Gastrocnemius medialis (tissue), 4 donors: ENCODE data around the gene TTYH3. TPM values are rescaled to one million over a fixed set of nuclear protein-coding genes. Genes with fewer than 3 reads are reported as not detected.

Experiments
- ATAC-seq, 2 donors: fragments of 150-250 bp; one replicate each; pipeline ENCODE4 v1.9.1; 2016
- DNase-seq, 2 donors: peaks; one replicate each; pipeline ENCODE4 v3.0.0-alpha.2; 2019
- H3K27ac ChIP-seq, 4 donors: fragments of 200-600 bp; sonication (generic); 1 replicate in 1 of 4; 2 replicates in 3 of 4; pipeline ENCODE4 v1.5.1; 2016 to 2018; ENCODE audit warnings: mild to moderate bottlenecking in 2 of 4, moderate library complexity in 1 of 4
- H3K27me3 ChIP-seq, 3 donors: fragments of 200-600 bp; sonication (generic) in 2 of 3; 1 replicate in 1 of 3; 2 replicates in 2 of 3; pipeline versions ENCODE4 v1.5.1 to v1.6.0; 2016 to 2019; ENCODE audit warnings: mild to moderate bottlenecking in 1 of 3, moderate library complexity in 1 of 3
- H3K36me3 ChIP-seq, 2 donors: fragments of 200-600 bp; sonication (generic) in 1 of 2; one replicate each; pipeline ENCODE4 v1.5.1; 2017 to 2018
- H3K4me1 ChIP-seq, 2 donors: fragments of 200-600 bp; sonication (generic) in 1 of 2; one replicate each; pipeline ENCODE4 v1.5.1; 2016 to 2017; ENCODE audit warnings: mild to moderate bottlenecking in 2 of 2
- H3K4me3 ChIP-seq, 4 donors: fragments of 200-600 bp; sonication (generic) in 3 of 4; 1 replicate in 1 of 4; 2 replicates in 3 of 4; pipeline ENCODE4 v1.5.1; 2016 to 2019; ENCODE audit warnings: mild to moderate bottlenecking in 2 of 4
- H3K9me3 ChIP-seq, 3 donors: fragments of 200-600 bp; sonication (generic) in 2 of 3; 1 replicate in 1 of 3; 2 replicates in 2 of 3; pipeline ENCODE4 v1.5.1; 2016 to 2019
- POLR2A ChIP-seq, 2 donors: fragments of 450-650 bp; IDR thresholded peaks; one replicate each; pipeline ENCODE4 v1.6.1; 2017; ENCODE audit warnings: antibody characterized with exemption in 2 of 2, mild to moderate bottlenecking in 2 of 2, moderate library complexity in 2 of 2
- in situ Hi-C, 4 donors: fragments of 200-750 bp; cut with MboI; loops; one replicate each; pipeline versions ENCODE4 v1.15.0 to v1.8.0; 2017; ENCODE audit warnings: low sequenced_read_pairs in 4 of 4
- intact Hi-C: fragments of 100-400 bp; cut with DNase I; formaldehyde crosslinking; loops from one replicate; pipeline ENCODE4 v1.15.1; 2023; ENCODE audit warnings: low total_unique reads
- total RNA-seq, 4 donors: library from RNA; depleted of rRNA; stranded (reverse); fragments of >200 nt; gene quantifications; one replicate each; pipeline versions ENCODE4 v1.1.0 to v1.2.3, GENCODE V29; 2016
- TF ChIP-seq, protein P1 (sequence below), 5 experiments: fragments of 450-650 bp in 3 of 5; fragments of 200-600 bp in 2 of 5; sonication (generic) in 2 of 5; IDR thresholded peaks in 4 of 5; conservative IDR thresholded peaks in 1 of 5; 1 replicate in 4 of 5; 2 replicates in 1 of 5; pipeline ENCODE4 v1.5.1; 2016 to 2019; ENCODE audit warnings: antibody characterized with exemption in 5 of 5, mild to moderate bottlenecking in 3 of 5, moderate library complexity in 3 of 5

The TTYH3 gene
- total RNA-seq, 4 donors from 2014 or later: 2.9 to 14.8 (median 5.2) TPM

DNA sequence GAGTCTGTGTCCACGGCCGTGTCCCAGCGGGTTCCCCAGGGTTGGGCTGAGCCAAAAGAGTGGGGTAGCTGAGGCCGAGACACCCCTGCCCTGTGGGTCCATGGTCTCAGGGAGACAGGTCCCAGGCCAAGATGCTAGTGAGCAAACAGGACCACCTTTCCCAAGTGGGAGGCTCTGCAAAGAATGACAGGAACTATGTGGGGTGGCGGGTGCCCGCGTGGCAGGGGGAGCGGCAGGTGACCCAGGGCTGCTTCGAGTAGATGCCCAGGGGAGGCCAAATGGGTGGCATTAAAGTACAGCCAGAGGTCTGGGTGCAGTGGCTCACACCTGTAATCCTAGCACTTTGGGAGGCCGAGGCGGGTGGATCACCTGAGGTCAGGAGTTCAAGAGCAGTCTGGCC, 18.2 kb downstream of the TTYH3 start:
- H3K27me3 ChIP-seq: no peaks in the 10 kb centered on the region
- no peaks in the 10 kb centered on the region for H3K9me3 ChIP-seq
- H3K27ac ChIP-seq: no peak overlapping the region
- no peaks in the 10 kb centered on the region for H3K36me3 ChIP-seq
- no peaks in the 10 kb centered on the region for H3K4me1 ChIP-seq
- ATAC-seq: no peak
- intact Hi-C loops: no loop called here
- in situ Hi-C loops: no loop called here
- no peak for DNase-seq
- no peak overlapping the region for H3K4me3 ChIP-seq
- TF ChIP-seq, protein P1, sequence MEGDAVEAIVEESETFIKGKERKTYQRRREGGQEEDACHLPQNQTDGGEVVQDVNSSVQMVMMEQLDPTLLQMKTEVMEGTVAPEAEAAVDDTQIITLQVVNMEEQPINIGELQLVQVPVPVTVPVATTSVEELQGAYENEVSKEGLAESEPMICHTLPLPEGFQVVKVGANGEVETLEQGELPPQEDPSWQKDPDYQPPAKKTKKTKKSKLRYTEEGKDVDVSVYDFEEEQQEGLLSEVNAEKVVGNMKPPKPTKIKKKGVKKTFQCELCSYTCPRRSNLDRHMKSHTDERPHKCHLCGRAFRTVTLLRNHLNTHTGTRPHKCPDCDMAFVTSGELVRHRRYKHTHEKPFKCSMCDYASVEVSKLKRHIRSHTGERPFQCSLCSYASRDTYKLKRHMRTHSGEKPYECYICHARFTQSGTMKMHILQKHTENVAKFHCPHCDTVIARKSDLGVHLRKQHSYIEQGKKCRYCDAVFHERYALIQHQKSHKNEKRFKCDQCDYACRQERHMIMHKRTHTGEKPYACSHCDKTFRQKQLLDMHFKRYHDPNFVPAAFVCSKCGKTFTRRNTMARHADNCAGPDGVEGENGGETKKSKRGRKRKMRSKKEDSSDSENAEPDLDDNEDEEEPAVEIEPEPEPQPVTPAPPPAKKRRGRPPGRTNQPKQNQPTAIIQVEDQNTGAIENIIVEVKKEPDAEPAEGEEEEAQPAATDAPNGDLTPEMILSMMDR (IDR thresholded peaks at IDR 0.05 in 4 of 5, conservative IDR thresholded peaks at IDR 0.05 in 1 of 5): no peak
- TF ChIP-seq POLR2A (IDR thresholded peaks at IDR 0.05): no peak

GRCh38 chr7:2650451-2650850, 18.7 kb downstream of the TTYH3 start:
- ATAC-seq (no peak), DNase-seq (no peak)
- no peaks in the 10 kb centered on the region for H3K9me3 ChIP-seq
- H3K27ac ChIP-seq: no peak overlapping the region
- H3K27me3 ChIP-seq: no peaks in the 10 kb centered on the region
- no peaks in the 10 kb centered on the region for H3K4me1 ChIP-seq
- intact Hi-C loops: no loop called here
- in situ Hi-C loops: no loop called here
- H3K4me3 ChIP-seq: no peak overlapping the region
- TF ChIP-seq, protein P1 (IDR thresholded peaks at IDR 0.05 in 4 of 5, conservative IDR thresholded peaks at IDR 0.05 in 1 of 5): no peak
- no peaks in the 10 kb centered on the region for H3K36me3 ChIP-seq

DNA sequence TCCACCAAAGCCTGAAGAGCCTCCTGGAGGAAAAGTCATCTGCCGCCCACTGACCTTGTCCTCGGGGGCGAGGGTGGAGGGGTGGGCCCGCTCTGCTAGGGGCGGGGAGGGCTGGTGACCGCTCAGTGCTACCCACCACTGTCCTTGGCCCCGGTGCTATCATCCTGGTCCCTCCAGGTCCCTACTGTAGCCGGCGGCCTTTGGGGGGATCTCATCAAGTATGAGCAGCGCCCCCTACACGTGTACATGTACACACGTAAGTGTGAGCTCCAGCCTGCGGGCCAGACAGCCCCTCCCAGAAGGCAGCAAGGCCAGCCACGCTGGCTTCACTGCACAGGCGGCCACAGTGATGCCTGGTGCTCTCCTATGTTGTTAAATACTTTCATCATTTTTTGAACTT, 19.6 kb downstream of the TTYH3 start:
- TF ChIP-seq, protein P1 (IDR thresholded peaks at IDR 0.05 in 4 of 5, conservative IDR thresholded peaks at IDR 0.05 in 1 of 5): no peak
- no peak for TF ChIP-seq POLR2A (IDR thresholded peaks at IDR 0.05)
- H3K27me3 ChIP-seq: no peaks in the 10 kb centered on the region
- H3K4me3 ChIP-seq: no peak overlapping the region
- ATAC-seq (no peak), DNase-seq (no peak)
- no peaks in the 10 kb centered on the region for H3K36me3 ChIP-seq
- no peaks in the 10 kb centered on the region for H3K4me1 ChIP-seq
- no peaks in the 10 kb centered on the region for H3K9me3 ChIP-seq
- H3K27ac ChIP-seq: no peak overlapping the region
- in situ Hi-C loops (no loop called here), intact Hi-C loops (no loop called here)

DNA sequence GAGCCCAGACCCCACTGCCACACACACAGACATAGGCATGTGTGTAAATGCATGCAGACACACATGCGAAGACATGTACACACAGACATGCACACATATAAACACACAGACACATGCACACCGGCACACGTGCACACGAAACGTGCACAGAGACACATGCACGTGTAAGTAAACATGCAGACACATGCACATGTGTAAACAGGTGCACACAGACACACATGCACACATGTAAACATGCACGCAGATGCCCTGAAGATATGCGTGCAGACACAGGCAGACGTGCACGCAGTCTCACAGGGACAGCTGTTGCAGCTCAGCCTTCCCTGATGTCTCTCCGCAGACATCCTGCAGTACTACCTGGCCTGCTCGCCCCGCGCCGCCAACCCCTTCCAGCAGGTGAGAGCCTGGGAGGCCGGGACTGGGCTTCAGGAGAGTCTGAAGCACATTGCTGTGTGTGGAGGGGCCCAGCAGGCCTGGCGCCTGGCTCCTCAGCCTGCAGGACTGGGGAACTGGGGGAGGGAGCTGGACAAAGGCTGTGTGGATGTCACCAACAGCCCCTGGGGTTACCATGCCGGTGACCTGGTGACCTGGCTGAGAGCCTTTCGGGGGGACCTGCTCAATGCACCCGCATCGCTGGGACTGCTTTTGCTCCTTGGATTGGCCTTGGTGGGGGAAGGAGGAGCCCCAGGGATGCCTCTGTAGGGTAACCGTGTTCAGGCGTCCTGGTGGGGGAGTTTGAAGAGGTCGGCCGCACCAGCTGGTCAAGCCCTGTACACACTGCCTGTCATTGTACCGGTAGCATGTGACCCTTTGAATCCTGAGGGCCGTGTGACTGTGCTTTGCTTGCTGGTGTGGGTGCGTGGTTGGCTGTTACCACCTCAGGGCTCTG, 20.3 kb downstream of the TTYH3 start:
- ATAC-seq: no peak
- Histone ChIP-seq H3K4me3 (no peak overlapping the region), H3K9me3 (no peaks in the 10 kb centered on the region), H3K27ac (no peak overlapping the region), H3K36me3 (no peaks in the 10 kb centered on the region), H3K4me1 (no peaks in the 10 kb centered on the region), H3K27me3 (no peaks in the 10 kb centered on the region)
- intact Hi-C loops (no loop called here), in situ Hi-C loops (no loop called here)
- TF ChIP-seq, protein P1 (IDR thresholded peaks at IDR 0.05 in 4 of 5, conservative IDR thresholded peaks at IDR 0.05 in 1 of 5): no peak
- TF ChIP-seq POLR2A (IDR thresholded peaks at IDR 0.05): no peak
- DNase-seq: no peak

- intact Hi-C loops: no loop called here
- Histone ChIP-seq H3K9me3 (no peaks in the 10 kb centered on the region), H3K27ac (no peak overlapping the region), H3K4me1 (no peaks in the 10 kb centered on the region), H3K27me3 (no peaks in the 10 kb centered on the region), H3K4me3 (no peak overlapping the region), H3K36me3 (peaks cover 0 to 1% of the 10 kb centered on the region in 2 donors)
- TF ChIP-seq, protein P1 (IDR thresholded peaks at IDR 0.05 in 4 of 5, conservative IDR thresholded peaks at IDR 0.05 in 1 of 5): no peak
- in situ Hi-C loops: no loop called here
- no peak for DNase-seq
- no peak for ATAC-seq
These were observed 20.9 kb downstream of the TTYH3 start for GRCh38 chr7:2652736-2653060.
